Body of pancreas (tissue), 4 donors: ENCODE results near the gene SSTR3. TPM values are rescaled to one million over a fixed set of nuclear protein-coding genes. Genes with fewer than 3 reads are reported as not detected.

Source experiments
- ATAC-seq: fragments of 150-250 bp; one replicate; pipeline ENCODE4 v1.9.1; 2016
- DNase-seq, 4 donors: peaks; one replicate each; pipeline ENCODE4 v3.0.0-alpha.2; 2019
- H3K27ac ChIP-seq, 4 donors: fragments of 200-600 bp; sonication (generic); 1 replicate in 3 of 4; 2 replicates in 1 of 4; pipeline versions ENCODE4 v1.5.1 to v1.6.1; 2016 to 2019; ENCODE audit warnings: mild to moderate bottlenecking in 1 of 4, mixed read lengths in 1 of 4, moderate library complexity in 1 of 4
- H3K27me3 ChIP-seq, 2 donors: fragments of 200-600 bp; sonication (generic); one replicate each; pipeline ENCODE4 v1.6.0; 2016; ENCODE audit warnings: mild to moderate bottlenecking in 1 of 2
- H3K36me3 ChIP-seq, 2 donors: fragments of 200-600 bp; sonication (generic); replicated peaks in 1 of 2; 2 replicates each; pipeline ENCODE4 v1.5.1; 2016; ENCODE audit warnings: low read depth in 2 of 2; ENCODE audit not compliant: insufficient read depth in 1 of 2
- H3K4me1 ChIP-seq: fragments of 200-600 bp; sonication (generic); one replicate; pipeline ENCODE4 v1.6.0; 2016
- H3K4me3 ChIP-seq, 2 donors: fragments of 200-600 bp; sonication (generic); 1 replicate in 1 of 2; 2 replicates in 1 of 2; pipeline ENCODE4 v1.5.1; 2016 to 2019
- H3K9me3 ChIP-seq, 3 donors: fragments of 200-600 bp; sonication (generic); 1 replicate in 2 of 3; 2 replicates in 1 of 3; pipeline ENCODE4 v1.5.1; 2016
- POLR2A ChIP-seq, 3 donors: fragments of 450-650 bp; IDR thresholded peaks; one replicate each; pipeline ENCODE4 v1.6.1; 2016; ENCODE audit warnings: antibody characterized with exemption in 3 of 3, mild to moderate bottlenecking in 2 of 3
- WGBS, 2 donors: methylation state at CpG; one replicate each; pipeline ENCODE4 v1.1.5; 2017; 5-methylcytosine and 5-hydroxymethylcytosine counted together
- intact Hi-C: fragments of 100-400 bp; cut with DNase I; formaldehyde crosslinking; loops from one replicate; pipeline ENCODE4 v1.15.1; 2023
- total RNA-seq, 2 donors: library from RNA; depleted of rRNA; stranded (reverse); fragments of >200 nt; gene quantifications; one replicate each; pipeline ENCODE4 v1.1.0, GENCODE V29; 2016
- TF ChIP-seq, protein P1 (sequence below), 7 experiments: fragments of 450-650 bp in 4 of 7; fragments of 200-600 bp in 3 of 7; sonication (generic) in 3 of 7; IDR thresholded peaks; one replicate each; pipeline ENCODE4 v1.5.1; 2016 to 2019; ENCODE audit warnings: antibody characterized with exemption in 7 of 7

The SSTR3 gene
- total RNA-seq, 2 donors from 2014 or later: 1.3 to 4.2 TPM

DNA sequence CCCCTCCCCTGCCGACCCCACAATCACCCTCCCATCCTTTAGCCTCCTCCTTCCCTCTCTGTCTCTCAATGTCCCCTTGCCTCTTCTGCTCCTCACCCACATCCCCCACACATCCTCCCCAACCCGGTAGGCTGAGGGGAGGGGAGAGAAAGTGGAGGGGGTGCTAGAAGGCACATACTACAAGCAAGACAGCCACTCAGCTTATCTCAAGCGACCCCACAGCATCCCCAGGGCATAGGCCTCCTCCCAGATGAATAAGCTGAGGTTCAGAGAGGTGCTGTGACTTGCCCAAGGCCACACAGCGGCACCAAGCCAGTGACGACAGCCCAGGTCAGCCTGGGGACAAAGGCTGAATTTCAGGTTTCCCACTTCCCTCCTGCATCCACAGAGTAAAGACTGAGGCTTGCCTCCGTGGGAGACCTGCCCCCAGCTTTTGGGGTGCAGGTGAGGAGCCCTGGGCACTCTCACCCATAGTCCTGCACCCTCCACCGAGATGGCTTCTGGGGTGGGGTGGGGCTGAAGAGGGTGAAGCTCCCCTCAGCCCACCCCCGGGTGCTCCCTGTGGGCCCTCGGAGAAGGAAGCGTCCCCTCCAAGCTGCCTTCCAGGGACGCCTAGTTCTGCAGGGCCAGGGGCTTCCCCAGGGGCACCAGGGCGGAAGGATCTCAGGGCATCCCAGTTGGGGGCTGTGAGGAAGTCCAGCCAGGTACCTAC is 31.3 kb upstream of the SSTR3 start:
- Histone ChIP-seq H3K27me3 (peaks cover 0 to 7% of the 10 kb centered on the region in 2 donors), H3K36me3 (no peaks in the 10 kb centered on the region), H3K9me3 (no peaks in the 10 kb centered on the region), H3K4me1 (peaks cover 3% of the 10 kb centered on the region), H3K4me3 (no peak overlapping the region), H3K27ac (peak overlapping the region in 1 of 4 donors; percentile 22)
- no peak for ATAC-seq
- intact Hi-C loops: no loop called here
- TF ChIP-seq, protein P1, sequence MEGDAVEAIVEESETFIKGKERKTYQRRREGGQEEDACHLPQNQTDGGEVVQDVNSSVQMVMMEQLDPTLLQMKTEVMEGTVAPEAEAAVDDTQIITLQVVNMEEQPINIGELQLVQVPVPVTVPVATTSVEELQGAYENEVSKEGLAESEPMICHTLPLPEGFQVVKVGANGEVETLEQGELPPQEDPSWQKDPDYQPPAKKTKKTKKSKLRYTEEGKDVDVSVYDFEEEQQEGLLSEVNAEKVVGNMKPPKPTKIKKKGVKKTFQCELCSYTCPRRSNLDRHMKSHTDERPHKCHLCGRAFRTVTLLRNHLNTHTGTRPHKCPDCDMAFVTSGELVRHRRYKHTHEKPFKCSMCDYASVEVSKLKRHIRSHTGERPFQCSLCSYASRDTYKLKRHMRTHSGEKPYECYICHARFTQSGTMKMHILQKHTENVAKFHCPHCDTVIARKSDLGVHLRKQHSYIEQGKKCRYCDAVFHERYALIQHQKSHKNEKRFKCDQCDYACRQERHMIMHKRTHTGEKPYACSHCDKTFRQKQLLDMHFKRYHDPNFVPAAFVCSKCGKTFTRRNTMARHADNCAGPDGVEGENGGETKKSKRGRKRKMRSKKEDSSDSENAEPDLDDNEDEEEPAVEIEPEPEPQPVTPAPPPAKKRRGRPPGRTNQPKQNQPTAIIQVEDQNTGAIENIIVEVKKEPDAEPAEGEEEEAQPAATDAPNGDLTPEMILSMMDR (IDR thresholded peaks at IDR 0.05): no peak
- TF ChIP-seq POLR2A (IDR thresholded peaks at IDR 0.05): no peak
- DNase-seq: no peak
- WGBS, 2 donors: 28 to 33% methylated on average over 4 to 11 of the region's 12 CpGs

DNA sequence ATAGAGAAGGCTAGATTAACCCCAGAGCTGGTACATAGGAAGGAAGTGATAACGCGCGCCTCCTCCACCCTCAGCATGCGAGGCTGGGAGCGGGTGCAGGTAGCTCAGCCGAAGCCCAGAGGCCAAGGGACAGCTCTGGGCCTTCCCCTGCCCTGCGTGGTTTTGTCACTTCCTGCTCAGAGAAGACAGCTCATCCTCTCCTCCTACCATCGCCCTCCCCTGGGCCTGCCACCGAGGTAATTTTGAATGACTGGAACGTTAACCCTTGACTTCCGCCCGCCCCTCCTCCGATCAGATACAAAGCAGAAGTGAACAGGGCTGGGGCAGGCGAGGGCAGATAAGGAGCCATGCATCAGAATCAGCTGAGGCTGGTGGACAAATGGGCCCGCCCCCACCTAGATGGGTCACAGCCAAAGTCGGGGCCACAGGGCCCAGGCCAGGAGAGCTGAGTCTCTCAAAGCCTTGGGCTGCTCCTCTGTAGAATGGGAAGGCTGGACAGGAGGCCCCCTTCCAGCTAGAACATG is 30.2 kb upstream of the SSTR3 start:
- intact Hi-C loops: no loop called here
- Histone ChIP-seq H3K36me3 (no peaks in the 10 kb centered on the region), H3K4me1 (peaks cover 3% of the 10 kb centered on the region), H3K4me3 (no peak overlapping the region), H3K27me3 (peaks cover 0 to 7% of the 10 kb centered on the region in 2 donors), H3K27ac (peak overlapping the region in 1 of 4 donors; percentile 7), H3K9me3 (no peaks in the 10 kb centered on the region)
- ATAC-seq (peak; percentile 16), DNase-seq (peak in 3 of 4 donors; percentile 28 to 69 (median 34))
- 46 to 69% methylated on average over 9 to 16 of the region's 16 CpGs for WGBS, 2 donors
- TF ChIP-seq POLR2A (IDR thresholded peaks at IDR 0.05): no peak
- TF ChIP-seq, protein P1 (IDR thresholded peaks at IDR 0.05): no peak

DNA sequence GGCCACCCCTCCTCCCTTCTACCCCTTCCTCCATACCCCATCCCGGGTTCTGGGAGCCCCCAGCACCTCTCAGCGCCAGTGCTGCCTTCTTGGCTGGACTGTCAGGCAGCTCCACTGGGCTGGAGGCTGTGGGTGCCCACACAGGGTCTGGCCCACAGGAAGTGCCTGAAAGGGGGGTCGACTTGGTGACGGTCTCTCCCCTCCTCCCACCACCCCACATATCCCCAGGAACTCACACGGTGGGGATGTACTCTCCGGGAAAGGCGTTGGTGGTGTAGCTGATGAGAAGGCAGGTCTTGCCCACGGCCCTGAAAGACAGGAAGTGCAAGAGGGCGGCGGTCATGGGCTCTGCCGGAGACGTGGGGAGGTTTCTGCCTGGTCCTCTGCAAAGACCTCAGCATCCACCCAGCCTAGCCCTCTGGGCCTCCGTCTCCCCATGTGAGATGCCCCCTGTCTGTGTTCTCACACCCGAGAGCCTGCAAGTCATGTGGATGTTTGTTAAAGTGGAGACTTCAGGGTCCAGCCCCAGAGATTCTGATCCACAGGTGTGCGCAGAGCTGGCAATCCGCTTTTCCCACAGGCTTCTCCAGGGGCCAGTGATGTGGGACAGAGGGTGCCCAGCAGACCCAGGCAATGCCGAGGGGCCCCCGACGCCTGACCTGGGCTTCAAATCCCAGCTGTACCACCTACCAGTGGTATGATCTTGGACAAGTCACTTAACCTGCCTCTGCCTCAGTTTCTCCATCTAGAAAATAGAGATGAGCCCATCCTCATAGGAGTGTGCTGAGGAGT is 29.3 kb upstream of the SSTR3 start:
- intact Hi-C loops: no loop called here
- Histone ChIP-seq H3K4me1 (peaks cover 3% of the 10 kb centered on the region), H3K9me3 (no peaks in the 10 kb centered on the region), H3K27me3 (peaks cover 0 to 7% of the 10 kb centered on the region in 2 donors), H3K27ac (no peak overlapping the region), H3K4me3 (no peak overlapping the region), H3K36me3 (no peaks in the 10 kb centered on the region)
- WGBS, 2 donors: 64 to 82% methylated on average over 8 to 19 of the region's 19 CpGs
- no peak for ATAC-seq
- DNase-seq: peak in 1 of 4 donors; percentile 33
- TF ChIP-seq, protein P1 (IDR thresholded peaks at IDR 0.05): no peak

DNA sequence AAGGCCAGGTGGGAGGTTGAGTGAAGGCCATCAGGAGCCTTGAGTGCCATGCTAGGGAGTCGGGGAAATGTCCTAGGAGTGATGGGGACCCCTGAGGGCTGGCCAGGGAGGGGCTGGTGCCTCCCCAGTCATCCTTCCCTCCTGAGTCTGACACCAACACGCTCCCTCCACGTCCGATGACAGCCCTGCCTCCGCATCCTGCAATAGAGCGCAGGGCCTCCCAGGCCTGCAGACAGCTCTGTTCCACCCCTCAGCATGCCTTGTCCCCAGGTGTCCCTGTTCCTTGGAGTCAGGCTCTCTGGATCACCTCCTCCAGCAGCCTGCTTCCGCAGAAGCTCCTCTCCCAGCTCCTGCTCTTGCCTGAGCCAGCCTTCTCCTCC is 28.7 kb upstream of the SSTR3 start:
- 65 to 70% methylated on average over 6 to 7 of the region's 7 CpGs for WGBS, 2 donors
- intact Hi-C loops: no loop called here
- Histone ChIP-seq H3K27me3 (peaks cover 0 to 7% of the 10 kb centered on the region in 2 donors), H3K36me3 (no peaks in the 10 kb centered on the region), H3K9me3 (no peaks in the 10 kb centered on the region), H3K27ac (no peak overlapping the region), H3K4me3 (no peak overlapping the region), H3K4me1 (peaks cover 3% of the 10 kb centered on the region)
- TF ChIP-seq, protein P1 (IDR thresholded peaks at IDR 0.05): no peak
- no peak for TF ChIP-seq POLR2A (IDR thresholded peaks at IDR 0.05)
- ATAC-seq (no peak), DNase-seq (no peak)
